ENCODE results near the gene LRP2BP.

- TF ChIP-seq, protein P1, sequence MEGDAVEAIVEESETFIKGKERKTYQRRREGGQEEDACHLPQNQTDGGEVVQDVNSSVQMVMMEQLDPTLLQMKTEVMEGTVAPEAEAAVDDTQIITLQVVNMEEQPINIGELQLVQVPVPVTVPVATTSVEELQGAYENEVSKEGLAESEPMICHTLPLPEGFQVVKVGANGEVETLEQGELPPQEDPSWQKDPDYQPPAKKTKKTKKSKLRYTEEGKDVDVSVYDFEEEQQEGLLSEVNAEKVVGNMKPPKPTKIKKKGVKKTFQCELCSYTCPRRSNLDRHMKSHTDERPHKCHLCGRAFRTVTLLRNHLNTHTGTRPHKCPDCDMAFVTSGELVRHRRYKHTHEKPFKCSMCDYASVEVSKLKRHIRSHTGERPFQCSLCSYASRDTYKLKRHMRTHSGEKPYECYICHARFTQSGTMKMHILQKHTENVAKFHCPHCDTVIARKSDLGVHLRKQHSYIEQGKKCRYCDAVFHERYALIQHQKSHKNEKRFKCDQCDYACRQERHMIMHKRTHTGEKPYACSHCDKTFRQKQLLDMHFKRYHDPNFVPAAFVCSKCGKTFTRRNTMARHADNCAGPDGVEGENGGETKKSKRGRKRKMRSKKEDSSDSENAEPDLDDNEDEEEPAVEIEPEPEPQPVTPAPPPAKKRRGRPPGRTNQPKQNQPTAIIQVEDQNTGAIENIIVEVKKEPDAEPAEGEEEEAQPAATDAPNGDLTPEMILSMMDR (conservative IDR thresholded peaks at IDR 0.05; ENCODE audit: low read length), result no peak
- TF ChIP-seq EZH2phosphoT487 (IDR thresholded peaks at IDR 0.05; ENCODE audit: borderline replicate concordance, low read depth, low read length), result no peak
These were observed 60.1 kb downstream of the LRP2BP start for GRCh38 chr4:185335579-185335978.

Data from OCI-LY7 (cell line).